NT2/D1 (cell line): ENCODE data around the gene CLEC2L.

Source experiments
- SUZ12 ChIP-seq: IDR thresholded peaks from 2 replicates; pipeline ENCODE4 v1.6.1; 2011; ENCODE audit not compliant: insufficient read length, insufficient read depth; ENCODE audit errors: extremely low read depth
- YY1 ChIP-seq: IDR thresholded peaks from 2 replicates; pipeline ENCODE4 v1.6.1; 2011; ENCODE audit not compliant: insufficient read length, insufficient read depth

GRCh38 chr7:139560678-139561077 lies 37.2 kb downstream of the CLEC2L start:
- TF ChIP-seq SUZ12 (no peak), YY1 (no peak)
